ENCODE results near the gene TSPAN5.
A peak's percentile ranks its signal among the peaks of the same experiment; 100 is the strongest.
"Not testable (repeated sequence)": the region's sequence is repeated elsewhere in the genome, so short reads cannot be mapped to it uniquely, and the experiment has no call there.

TSPAN5 gene

GRCh38 chr4:98539741-98540140 lies 118.7 kb downstream of the TSPAN5 start:
- no peak for DNase-seq
- intact Hi-C loops (cut with DNase I), result no loop called here

- DNase-seq, result no peak
- intact Hi-C loops (cut with DNase I), result no loop called here
These were observed 119.1 kb downstream of the TSPAN5 start for GRCh38 chr4:98539299-98539698.

GRCh38 chr4:98536631-98537030 lies 121.8 kb downstream of the TSPAN5 start:
- no peak for DNase-seq
- intact Hi-C loops (cut with DNase I), result no loop called here

GRCh38 chr4:98534146-98534545 lies 124.3 kb downstream of the TSPAN5 start:
- DNase-seq; intact Hi-C loops (cut with DNase I): not testable (repeated sequence)

- intact Hi-C loops (cut with DNase I), result no loop called here
- no peak for DNase-seq
These were observed 127.8 kb downstream of the TSPAN5 start for GRCh38 chr4:98530572-98530971.

- DNase-seq, result no peak
- intact Hi-C loops (cut with DNase I), result no loop called here
These were observed 128.3 kb downstream of the TSPAN5 start for GRCh38 chr4:98529970-98530569.

GRCh38 chr4:98528882-98529281 lies 129.5 kb downstream of the TSPAN5 start:
- no peak for DNase-seq
- intact Hi-C loops (cut with DNase I), result no loop called here

- intact Hi-C loops (cut with DNase I), result no loop called here
- DNase-seq, result peak in 24 of 42 donors; percentile 20 to 71 (median 42)
These were observed 130.7 kb downstream of the TSPAN5 start for GRCh38 chr4:98527534-98528269.

GRCh38 chr4:98524230-98524629 lies 134.2 kb downstream of the TSPAN5 start:
- no peak for DNase-seq
- intact Hi-C loops (cut with DNase I), result no loop called here

- intact Hi-C loops (cut with DNase I), result no loop called here
- no peak for DNase-seq
These were observed 135.6 kb downstream of the TSPAN5 start for GRCh38 chr4:98522636-98523395.

- intact Hi-C loops (cut with DNase I), result no loop called here
- DNase-seq, result peak in 5 of 42 donors; percentile 18 to 35 (median 31)
These were observed 136.3 kb downstream of the TSPAN5 start for GRCh38 chr4:98522062-98522461.

- intact Hi-C loops (cut with DNase I), result no loop called here
- DNase-seq, result peak in 3 of 42 donors; percentile 21 to 51 (median 32)
These were observed 136.9 kb downstream of the TSPAN5 start for GRCh38 chr4:98521486-98521885.

- DNase-seq, result no peak
- intact Hi-C loops (cut with DNase I), result no loop called here
These were observed 139.0 kb downstream of the TSPAN5 start for GRCh38 chr4:98519268-98519977.

- intact Hi-C loops (cut with DNase I), result no loop called here
- no peak for DNase-seq
These were observed 139.7 kb downstream of the TSPAN5 start for GRCh38 chr4:98518559-98519267.

GRCh38 chr4:98517218-98518021 lies 141.0 kb downstream of the TSPAN5 start:
- no peak for DNase-seq
- intact Hi-C loops (cut with DNase I), result no loop called here

GRCh38 chr4:98516441-98517217 lies 141.8 kb downstream of the TSPAN5 start:
- DNase-seq, result no peak
- intact Hi-C loops (cut with DNase I), result no loop called here

GRCh38 chr4:98516042-98516440 lies 142.4 kb downstream of the TSPAN5 start:
- intact Hi-C loops (cut with DNase I), result no loop called here
- DNase-seq, result no peak

- no peak for DNase-seq
- intact Hi-C loops (cut with DNase I), result no loop called here
These were observed 143.0 kb downstream of the TSPAN5 start for GRCh38 chr4:98515470-98515809.
